Neural progenitor cell (in vitro differentiated cells): Measurements from ENCODE around the gene LGSN. TPM values are rescaled to one million over a fixed set of nuclear protein-coding genes. Genes with fewer than 3 reads are reported as not detected.
"Not testable (repeated sequence)": the region's sequence is repeated elsewhere in the genome, so short reads cannot be mapped to it uniquely, and the experiment has no call there.

Experiments
- DNase-seq: peaks from one replicate; pipeline ENCODE4 v3.0.0-alpha.2; 2016; ENCODE audit warnings: low spot score
- H2AFZ ChIP-seq: fragments of 200-600 bp; sonication (generic); replicated peaks from 2 replicates; pipeline ENCODE4 v1.6.1; 2016; ENCODE audit warnings: antibody characterized with exemption
- H3F3A ChIP-seq: fragments of 200-600 bp; sonication (generic); 2 replicates; pipeline ENCODE4 v1.6.1; 2016; ENCODE audit warnings: antibody characterized with exemption, low read depth
- H3K27ac ChIP-seq: fragments of 200-600 bp; sonication (generic); 2 replicates; pipeline ENCODE4 v1.5.1; 2016; ENCODE audit warnings: mild to moderate bottlenecking
- H3K27me3 ChIP-seq: fragments of 200-600 bp; sonication (generic); 2 replicates; pipeline ENCODE4 v1.6.1; 2016; ENCODE audit warnings: mild to moderate bottlenecking, moderate library complexity
- H3K36me3 ChIP-seq: fragments of 200-600 bp; sonication (generic); 2 replicates; pipeline ENCODE4 v1.5.1; 2016
- H3K4me1 ChIP-seq: fragments of 200-600 bp; sonication (generic); 2 replicates; pipeline ENCODE4 v1.6.1; 2016; ENCODE audit warnings: mixed run types
- H3K4me2 ChIP-seq: fragments of 200-600 bp; sonication (generic); 2 replicates; pipeline ENCODE4 v1.6.1; 2016
- H3K4me3 ChIP-seq: fragments of 200-600 bp; sonication (generic); 2 replicates; pipeline ENCODE4 v1.5.1; 2016
- H3K79me2 ChIP-seq: fragments of 200-600 bp; sonication (generic); 2 replicates; pipeline ENCODE4 v1.6.1; 2016; ENCODE audit warnings: low read depth
- H3K9ac ChIP-seq: fragments of 200-600 bp; sonication (generic); 2 replicates; pipeline ENCODE4 v1.6.1; 2016
- H3K9me3 ChIP-seq: fragments of 200-600 bp; sonication (generic); 2 replicates; pipeline ENCODE4 v1.5.1; 2016; ENCODE audit warnings: low read depth
- H4K20me1 ChIP-seq: fragments of 200-600 bp; sonication (generic); 2 replicates; pipeline ENCODE4 v1.6.1; 2016; ENCODE audit warnings: low read depth
- H3K27ac Mint-ChIP-seq: 3 replicates; pipeline ENCODE4 v1.8.0; 2021; ENCODE audit warnings: mixed read lengths
- H3K27me3 Mint-ChIP-seq: 2 replicates; pipeline ENCODE4 v1.8.0; 2022; ENCODE audit warnings: low read depth, mild to moderate bottlenecking, inconsistent platforms, moderate library complexity, mixed read lengths; ENCODE audit not compliant: insufficient read depth
- H3K36me3 Mint-ChIP-seq: 3 replicates; pipeline ENCODE4 v1.8.0; 2021; ENCODE audit warnings: mixed read lengths
- H3K4me1 Mint-ChIP-seq: 3 replicates; pipeline ENCODE4 v1.8.0; 2021; ENCODE audit warnings: mixed read lengths
- H3K4me3 Mint-ChIP-seq: 3 replicates; pipeline ENCODE4 v1.8.0; 2021; ENCODE audit warnings: mild to moderate bottlenecking, moderate library complexity, mixed read lengths
- H3K9me3 Mint-ChIP-seq: 3 replicates; pipeline ENCODE4 v1.8.0; 2020; ENCODE audit warnings: mixed read lengths
- EZH2 ChIP-seq: fragments of 200-600 bp; sonication (generic); IDR thresholded peaks from 2 replicates; pipeline ENCODE4 v1.6.1; 2017; ENCODE audit warnings: antibody characterized with exemption, mild to moderate bottlenecking, moderate library complexity
- EZH2phosphoT487 ChIP-seq: fragments of 200-600 bp; sonication (generic); IDR thresholded peaks from 2 replicates; pipeline ENCODE4 v1.6.1; 2017; ENCODE audit warnings: antibody characterized with exemption
- total RNA-seq: library from RNA; depleted of rRNA; stranded (reverse); fragments of >200 nt; gene quantifications from 2 replicates; pipeline ENCODE4 v1.2.3, GENCODE V29; 2015; ENCODE audit warnings: low replicate concordance
- TF ChIP-seq, protein P1 (sequence below): fragments of 200-600 bp; sonication (generic); IDR thresholded peaks from 2 replicates; pipeline ENCODE4 v1.5.1; 2017; ENCODE audit warnings: antibody characterized with exemption, mild to moderate bottlenecking

The LGSN gene
- total RNA-seq, 1 donor from 2014 or later: 0.09 TPM

DNA sequence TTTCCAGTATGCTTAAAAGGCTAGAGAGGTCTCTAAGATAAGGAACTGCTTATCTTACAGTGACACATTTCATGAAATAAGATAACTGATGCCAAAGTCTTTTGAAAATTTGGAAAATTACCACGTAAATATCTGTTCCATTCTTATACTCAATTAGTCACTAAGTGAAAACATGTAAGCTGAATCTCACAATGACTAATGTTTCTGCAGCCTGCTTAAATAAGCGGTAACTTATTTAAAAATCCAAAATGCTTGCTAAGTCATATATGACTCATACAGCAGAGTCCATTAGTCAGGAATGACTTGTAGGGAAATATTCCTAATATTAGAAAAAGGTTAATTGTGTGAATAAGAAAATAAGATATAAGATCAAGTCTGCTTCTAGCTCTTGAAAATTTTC, 27.8 kb upstream of the LGSN start:
- TF ChIP-seq EZH2phosphoT487 (no peak), EZH2 (no peak)
- TF ChIP-seq, protein P1, sequence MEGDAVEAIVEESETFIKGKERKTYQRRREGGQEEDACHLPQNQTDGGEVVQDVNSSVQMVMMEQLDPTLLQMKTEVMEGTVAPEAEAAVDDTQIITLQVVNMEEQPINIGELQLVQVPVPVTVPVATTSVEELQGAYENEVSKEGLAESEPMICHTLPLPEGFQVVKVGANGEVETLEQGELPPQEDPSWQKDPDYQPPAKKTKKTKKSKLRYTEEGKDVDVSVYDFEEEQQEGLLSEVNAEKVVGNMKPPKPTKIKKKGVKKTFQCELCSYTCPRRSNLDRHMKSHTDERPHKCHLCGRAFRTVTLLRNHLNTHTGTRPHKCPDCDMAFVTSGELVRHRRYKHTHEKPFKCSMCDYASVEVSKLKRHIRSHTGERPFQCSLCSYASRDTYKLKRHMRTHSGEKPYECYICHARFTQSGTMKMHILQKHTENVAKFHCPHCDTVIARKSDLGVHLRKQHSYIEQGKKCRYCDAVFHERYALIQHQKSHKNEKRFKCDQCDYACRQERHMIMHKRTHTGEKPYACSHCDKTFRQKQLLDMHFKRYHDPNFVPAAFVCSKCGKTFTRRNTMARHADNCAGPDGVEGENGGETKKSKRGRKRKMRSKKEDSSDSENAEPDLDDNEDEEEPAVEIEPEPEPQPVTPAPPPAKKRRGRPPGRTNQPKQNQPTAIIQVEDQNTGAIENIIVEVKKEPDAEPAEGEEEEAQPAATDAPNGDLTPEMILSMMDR: no peak
- no peaks in the 10 kb centered on the region for H3K36me3 Mint-ChIP-seq
- Histone ChIP-seq H3K9ac (no peak overlapping the region), H3K9me3 (no peaks in the 10 kb centered on the region), H3F3A (no peaks in the 10 kb centered on the region), H3K4me1 (no peaks in the 10 kb centered on the region), H3K36me3 (no peaks in the 10 kb centered on the region), H3K27ac (no peak overlapping the region), H2AFZ (no peak overlapping the region), H4K20me1 (no peaks in the 10 kb centered on the region), H3K27me3 (no peaks in the 10 kb centered on the region), H3K4me3 (no peak overlapping the region), H3K79me2 (no peaks in the 10 kb centered on the region), H3K4me2 (no peak overlapping the region)
- no peaks in the 10 kb centered on the region for H3K9me3 Mint-ChIP-seq
- H3K4me3 Mint-ChIP-seq: no peak overlapping the region
- no peaks in the 10 kb centered on the region for H3K4me1 Mint-ChIP-seq
- DNase-seq: no peak
- H3K27me3 Mint-ChIP-seq: no peaks in the 10 kb centered on the region
- no peak overlapping the region for H3K27ac Mint-ChIP-seq

DNA sequence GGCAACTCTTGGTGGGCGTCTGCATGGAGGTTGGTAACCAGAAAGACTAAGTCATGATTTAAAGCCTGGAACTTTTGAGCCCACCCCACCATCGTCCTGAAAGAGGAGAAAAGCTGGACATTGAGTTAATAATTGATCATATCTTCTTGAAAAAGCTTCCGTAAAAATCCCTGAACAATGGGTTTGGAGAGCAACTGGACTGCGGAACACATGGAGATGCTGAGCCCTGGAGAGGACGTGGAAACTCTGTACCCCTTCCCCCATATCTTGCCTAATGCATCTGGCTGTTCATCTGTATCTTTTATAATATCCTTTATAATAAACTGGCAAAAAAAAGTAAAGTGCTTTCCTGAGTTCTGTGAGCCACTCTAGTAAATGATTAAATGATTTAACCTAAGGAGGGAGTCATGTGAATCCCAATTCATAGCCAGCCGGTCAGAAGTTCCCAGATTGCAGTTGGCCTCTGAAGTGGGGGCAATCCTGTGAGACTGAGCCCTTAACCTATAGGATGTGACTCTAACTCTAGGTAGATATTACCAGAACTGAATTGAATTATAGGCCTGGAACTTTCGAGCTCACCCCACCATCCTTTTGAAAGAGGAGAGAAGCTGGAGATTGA, 26.5 kb upstream of the LGSN start:
- no peak overlapping the region for H3K27ac ChIP-seq
- no peaks in the 10 kb centered on the region for H3K4me1 ChIP-seq
- H3K27me3 Mint-ChIP-seq: no peaks in the 10 kb centered on the region
- H3K36me3 ChIP-seq: no peaks in the 10 kb centered on the region
- H3K9ac ChIP-seq: no peak overlapping the region
- H2AFZ ChIP-seq: no peak overlapping the region
- H3K4me3 ChIP-seq: no peak overlapping the region
- H4K20me1 ChIP-seq: no peaks in the 10 kb centered on the region
- H3K9me3 Mint-ChIP-seq: no peaks in the 10 kb centered on the region
- no peaks in the 10 kb centered on the region for H3F3A ChIP-seq
- no peaks in the 10 kb centered on the region for H3K9me3 ChIP-seq
- no peaks in the 10 kb centered on the region for H3K27me3 ChIP-seq
- H3K27ac Mint-ChIP-seq: no peak overlapping the region
- H3K4me2 ChIP-seq: no peak overlapping the region
- no peak for DNase-seq
- H3K36me3 Mint-ChIP-seq: no peaks in the 10 kb centered on the region
- no peaks in the 10 kb centered on the region for H3K79me2 ChIP-seq
- no peak for TF ChIP-seq EZH2phosphoT487
- TF ChIP-seq, protein P1: no peak
- TF ChIP-seq EZH2: no peak
- no peaks in the 10 kb centered on the region for H3K4me1 Mint-ChIP-seq
- no peak overlapping the region for H3K4me3 Mint-ChIP-seq

DNA sequence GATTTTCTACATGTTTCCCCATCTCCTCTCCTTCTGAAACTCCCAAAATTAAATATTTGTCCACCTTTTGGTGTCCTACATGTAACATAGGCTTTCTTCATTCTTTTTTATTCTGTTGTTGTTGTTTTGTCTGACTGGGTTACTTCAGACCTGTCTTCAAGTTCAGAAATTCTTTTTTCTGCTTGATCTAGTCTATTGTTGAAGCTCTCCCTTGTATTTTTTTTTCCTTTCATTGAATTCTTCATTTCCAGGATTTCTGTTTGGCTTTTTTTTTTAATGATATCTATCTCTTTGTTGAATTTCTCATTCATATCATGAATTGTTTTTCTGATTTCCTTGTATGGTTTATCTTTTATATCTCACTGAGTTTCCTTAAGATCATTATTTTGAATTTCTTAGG, 20.6 kb upstream of the LGSN start:
- no peak overlapping the region for H3K27ac Mint-ChIP-seq

DNA sequence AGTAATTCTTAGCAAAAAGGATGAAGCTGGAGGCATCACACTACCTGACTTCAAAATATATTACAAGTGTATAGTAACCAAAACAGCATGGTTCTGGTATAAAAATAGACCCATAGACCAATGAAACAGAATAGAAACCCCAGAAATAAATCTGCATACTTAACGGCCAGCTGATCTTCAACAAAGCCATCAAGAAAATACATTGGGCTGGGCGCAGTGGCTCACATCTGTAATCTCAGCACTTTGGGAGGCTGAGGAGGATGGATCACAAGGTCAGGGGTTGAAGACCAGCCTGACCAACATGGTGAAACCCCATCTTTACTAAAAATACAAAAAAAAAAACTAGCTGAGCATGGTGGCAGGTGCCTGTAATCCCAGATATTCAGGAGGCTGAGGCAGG, 14.9 kb upstream of the LGSN start:
- not testable (repeated sequence) for H3K27ac Mint-ChIP-seq, H3K4me1 Mint-ChIP-seq, H4K20me1 ChIP-seq, H3K27ac ChIP-seq, H3K9ac ChIP-seq, H3K4me3 ChIP-seq, H3K9me3 ChIP-seq, H3K4me1 ChIP-seq, H3K9me3 Mint-ChIP-seq, H2AFZ ChIP-seq, H3K27me3 ChIP-seq, H3K4me2 ChIP-seq, H3K4me3 Mint-ChIP-seq, H3K27me3 Mint-ChIP-seq, H3F3A ChIP-seq, H3K36me3 ChIP-seq, H3K36me3 Mint-ChIP-seq, H3K79me2 ChIP-seq, DNase-seq

More for the DNA sequence above, 20.6 kb upstream of the LGSN start:
- no peaks in the 10 kb centered on the region for H3K27me3 Mint-ChIP-seq
- H3K36me3 ChIP-seq: no peaks in the 10 kb centered on the region
- TF ChIP-seq, protein P1: no peak
- TF ChIP-seq EZH2phosphoT487 (no peak), EZH2 (no peak)
- no peaks in the 10 kb centered on the region for H3K9me3 ChIP-seq
- H3K27me3 ChIP-seq: no peaks in the 10 kb centered on the region
- H3K79me2 ChIP-seq: no peaks in the 10 kb centered on the region
- H3K4me1 ChIP-seq: no peaks in the 10 kb centered on the region
- H3K4me3 ChIP-seq: no peak overlapping the region
- no peaks in the 10 kb centered on the region for H3K4me1 Mint-ChIP-seq
- H2AFZ ChIP-seq: no peak overlapping the region
- no peak for DNase-seq
- H3K9me3 Mint-ChIP-seq: peaks cover 8% of the 10 kb centered on the region
- H3F3A ChIP-seq: no peaks in the 10 kb centered on the region
- no peak overlapping the region for H3K4me3 Mint-ChIP-seq
- no peak overlapping the region for H3K4me2 ChIP-seq
- H3K27ac ChIP-seq: no peak overlapping the region
- H3K9ac ChIP-seq: no peak overlapping the region
- H3K36me3 Mint-ChIP-seq: no peaks in the 10 kb centered on the region
- no peaks in the 10 kb centered on the region for H4K20me1 ChIP-seq
